Superior temporal gyrus (tissue), 1 donor: Measurements from ENCODE around the gene LINC00237.

ENCODE experiments used
- DNase-seq: peaks from one replicate; pipeline ENCODE4 v3.0.0-alpha.2; 2016; ENCODE audit errors: extremely low spot score

Gene LINC00237

GRCh38 chr20:21099751-21100577 is 6.2 kb downstream of the LINC00237 start:
- peak; percentile 22 for DNase-seq

- peak; percentile 75 for DNase-seq
Observed at GRCh38 chr20:21096321-21097043, 9.7 kb downstream of the LINC00237 start.

GRCh38 chr20:21092806-21093205 is 13.4 kb downstream of the LINC00237 start:
- no peak for DNase-seq

- peak; percentile 32 for DNase-seq
Observed at GRCh38 chr20:21090721-21091120, 15.4 kb downstream of the LINC00237 start.

- peak; percentile 66 for DNase-seq
Observed at GRCh38 chr20:21090111-21090618, 16.0 kb downstream of the LINC00237 start.

- no peak for DNase-seq
Observed at GRCh38 chr20:21089391-21089790, 16.8 kb downstream of the LINC00237 start.

- no peak for DNase-seq
Observed at GRCh38 chr20:21087862-21088540, 18.2 kb downstream of the LINC00237 start.

GRCh38 chr20:21083825-21084325 is 22.3 kb downstream of the LINC00237 start:
- DNase-seq, result no peak

GRCh38 chr20:21082584-21082983 is 23.6 kb downstream of the LINC00237 start:
- DNase-seq, result no peak

- DNase-seq, result no peak
Observed at GRCh38 chr20:21077809-21078345, 28.3 kb downstream of the LINC00237 start.

GRCh38 chr20:21076073-21076472 is 30.1 kb downstream of the LINC00237 start:
- no peak for DNase-seq

- DNase-seq, result no peak
Observed at GRCh38 chr20:21075471-21075870, 30.7 kb downstream of the LINC00237 start.

- DNase-seq, result no peak
Observed at GRCh38 chr20:21074605-21075336, 31.4 kb downstream of the LINC00237 start.

GRCh38 chr20:21067255-21067654 is 38.9 kb downstream of the LINC00237 start:
- DNase-seq, result no peak

GRCh38 chr20:21064924-21065323 is 41.2 kb downstream of the LINC00237 start:
- no peak for DNase-seq

- no peak for DNase-seq
Observed at GRCh38 chr20:21063276-21063675, 42.9 kb downstream of the LINC00237 start.

GRCh38 chr20:21053002-21053762 is 53.0 kb downstream of the LINC00237 start:
- peak; percentile 48 for DNase-seq

- no peak for DNase-seq
Observed at GRCh38 chr20:21052686-21053001, 53.5 kb downstream of the LINC00237 start.

- DNase-seq, result no peak
Observed at GRCh38 chr20:21052241-21052640, 53.9 kb downstream of the LINC00237 start.

- DNase-seq, result no peak
Observed at GRCh38 chr20:21050710-21051109, 55.4 kb downstream of the LINC00237 start.
